ENCODE data around the gene APEH.

APEH gene

GRCh38 chr3:49673715-49674496, at the start of gene APEH:
APEH (plus strand) TSS chr3:49674351; CDS start chr3:49674402, 51 bp downstream.
- DNase-seq (ENCODE audit: low read depth in 2 of 2), result peak; percentile 96 to 98

GRCh38 chr3:49625071-49625470, 49.1 kb upstream of the APEH start:
- DNase-seq (ENCODE audit: low read depth in 2 of 2), result no peak

- no peak for DNase-seq (ENCODE audit: low read depth in 2 of 2)
Measured at GRCh38 chr3:49626101-49626581, 48.0 kb upstream of the APEH start.

- no peak for DNase-seq (ENCODE audit: low read depth in 2 of 2)
Measured at GRCh38 chr3:49626796-49627195, 47.4 kb upstream of the APEH start.

GRCh38 chr3:49627634-49628033, 46.5 kb upstream of the APEH start:
- no peak for DNase-seq (ENCODE audit: low read depth in 2 of 2)

- DNase-seq (ENCODE audit: low read depth in 2 of 2), result no peak
Measured at GRCh38 chr3:49628249-49628648, 45.9 kb upstream of the APEH start.

GRCh38 chr3:49629451-49629850, 44.7 kb upstream of the APEH start:
- DNase-seq (ENCODE audit: low read depth in 2 of 2), result no peak

GRCh38 chr3:49629866-49630265, 44.3 kb upstream of the APEH start:
- DNase-seq (ENCODE audit: low read depth in 2 of 2), result no peak

GRCh38 chr3:49630784-49631183, 43.4 kb upstream of the APEH start:
- no peak for DNase-seq (ENCODE audit: low read depth in 2 of 2)

GRCh38 chr3:49634736-49635135, 39.4 kb upstream of the APEH start:
- DNase-seq (ENCODE audit: low read depth in 2 of 2), result no peak

GRCh38 chr3:49636883-49637609, 37.1 kb upstream of the APEH start:
- no peak for DNase-seq (ENCODE audit: low read depth in 2 of 2)

GRCh38 chr3:49638445-49638844, 35.7 kb upstream of the APEH start:
- DNase-seq (ENCODE audit: low read depth in 2 of 2), result no peak

- DNase-seq (ENCODE audit: low read depth in 2 of 2), result no peak
Measured at GRCh38 chr3:49639551-49639950, 34.6 kb upstream of the APEH start.

GRCh38 chr3:49641292-49641691, 32.9 kb upstream of the APEH start:
- no peak for DNase-seq (ENCODE audit: low read depth in 2 of 2)

GRCh38 chr3:49641921-49642707, 32.0 kb upstream of the APEH start:
- DNase-seq (ENCODE audit: low read depth in 2 of 2), result no peak

GRCh38 chr3:49642708-49643145, 31.4 kb upstream of the APEH start:
- no peak for DNase-seq (ENCODE audit: low read depth in 2 of 2)

GRCh38 chr3:49644684-49645083, 29.5 kb upstream of the APEH start:
- DNase-seq (ENCODE audit: low read depth in 2 of 2), result no peak

GRCh38 chr3:49646236-49646635, 27.9 kb upstream of the APEH start:
- no peak for DNase-seq (ENCODE audit: low read depth in 2 of 2)

- no peak for DNase-seq (ENCODE audit: low read depth in 2 of 2)
Measured at GRCh38 chr3:49647741-49648140, 26.4 kb upstream of the APEH start.

GRCh38 chr3:49648354-49649019, 25.7 kb upstream of the APEH start:
- no peak for DNase-seq (ENCODE audit: low read depth in 2 of 2)

- no peak for DNase-seq (ENCODE audit: low read depth in 2 of 2)
Measured at GRCh38 chr3:49649576-49649975, 24.6 kb upstream of the APEH start.

- no peak for DNase-seq (ENCODE audit: low read depth in 2 of 2)
Measured at GRCh38 chr3:49650177-49650576, 24.0 kb upstream of the APEH start.

Measured in stimulated activated CD4-positive, alpha-beta T cell treated with anti-CD3 and anti-CD28 coated beads, Interleukin-12 subunit alpha, Interleukin-12 subunit beta, amount 100 ng/mL, for 24 hours (primary cell).